NCI-H345 treated with DMSO at 0.1 percent for 48 hours (cell line): ENCODE results near the gene PRDX2.
"Not testable (repeated sequence)": the region's sequence is repeated elsewhere in the genome, so short reads cannot be mapped to it uniquely, and the experiment has no call there.

ENCODE experiments used
- DNase-seq: peaks from one replicate; lab custom pipeline; 2025; ENCODE audit not compliant: unreplicated experiment; lab: John Stamatoyannopoulos, UW

The PRDX2 gene

DNA sequence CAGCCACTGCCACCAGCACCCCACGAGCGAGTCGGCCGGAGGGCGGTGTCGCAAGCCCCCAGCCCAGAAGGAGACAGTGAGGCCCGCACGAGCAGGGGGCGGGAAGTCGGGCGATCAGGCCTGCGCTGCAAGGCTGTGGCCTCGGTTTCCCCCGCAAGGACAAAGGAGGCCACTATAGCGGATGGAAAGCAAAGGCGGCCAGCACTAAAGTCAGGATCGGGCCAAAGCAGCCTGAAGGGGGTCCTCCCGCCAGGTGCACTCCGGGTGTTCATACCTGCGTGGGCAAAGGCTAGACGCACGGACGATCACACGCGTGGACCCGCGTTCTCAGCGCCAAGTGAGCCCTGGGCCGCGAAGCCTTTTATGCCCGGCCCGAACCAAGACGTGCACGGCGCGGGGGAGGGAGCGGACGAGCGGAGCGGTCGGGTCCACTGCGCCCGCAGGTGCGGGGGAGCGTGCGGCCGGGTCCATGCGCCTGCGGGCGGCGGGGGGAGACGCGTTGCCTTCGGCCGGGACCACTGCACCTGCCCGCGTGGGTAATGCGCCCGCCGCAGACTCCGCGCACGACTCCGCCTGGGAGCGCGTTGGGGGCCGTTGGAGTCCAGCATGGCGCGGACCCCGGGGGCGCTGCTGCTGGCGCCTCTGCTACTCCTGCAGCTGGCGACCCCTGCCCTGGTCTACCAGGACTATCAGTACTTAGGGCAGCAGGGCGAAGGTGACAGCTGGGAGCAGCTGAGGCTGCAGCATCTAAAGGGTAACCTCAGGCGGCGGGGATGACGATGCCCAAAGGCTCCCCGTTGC is at the start of gene PRDX2, which contains the start of gene THSD8:
Gene PRDX2 (minus strand): TSS at position 335 of the 801 bp plus-strand sequence. CDS start 539 bp downstream, outside the sequence.
Gene THSD8 (plus strand): TSS at position 604 of the 801 bp plus-strand sequence. CDS start 3 bp downstream, at position 607.
- no peak for DNase-seq

- no peak for DNase-seq
These were observed 45.8 kb upstream of the PRDX2 start for GRCh38 chr19:12847159-12848139.

GRCh38 chr19:12846613-12847012 is 45.0 kb upstream of the PRDX2 start:
- not testable (repeated sequence) for DNase-seq

GRCh38 chr19:12843999-12844732 is 42.6 kb upstream of the PRDX2 start:
- DNase-seq: no peak

GRCh38 chr19:12843328-12843727 is 41.7 kb upstream of the PRDX2 start:
- no peak for DNase-seq

DNA sequence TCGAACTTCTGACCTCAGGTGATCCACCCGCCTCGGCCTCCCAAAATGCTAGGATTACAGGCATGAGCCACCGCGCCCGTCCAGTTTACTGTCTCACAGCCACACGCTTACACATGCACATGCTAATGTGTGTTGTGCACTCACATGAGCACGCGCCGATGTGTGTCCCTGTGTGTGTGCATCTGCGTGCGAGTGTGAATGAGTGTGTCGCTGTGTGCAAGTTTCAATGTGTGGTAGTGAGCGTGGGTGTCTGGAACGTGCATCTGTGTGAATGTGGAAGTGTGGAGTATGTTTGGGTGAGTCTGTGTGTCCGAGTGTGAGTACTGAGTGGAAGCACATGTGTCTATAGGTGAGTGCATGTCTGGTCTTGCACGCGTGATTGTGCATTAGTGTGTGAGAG is 40.9 kb upstream of the PRDX2 start:
- DNase-seq: no peak

- DNase-seq: no peak
These were observed 39.5 kb upstream of the PRDX2 start for GRCh38 chr19:12841094-12841493.

DNA sequence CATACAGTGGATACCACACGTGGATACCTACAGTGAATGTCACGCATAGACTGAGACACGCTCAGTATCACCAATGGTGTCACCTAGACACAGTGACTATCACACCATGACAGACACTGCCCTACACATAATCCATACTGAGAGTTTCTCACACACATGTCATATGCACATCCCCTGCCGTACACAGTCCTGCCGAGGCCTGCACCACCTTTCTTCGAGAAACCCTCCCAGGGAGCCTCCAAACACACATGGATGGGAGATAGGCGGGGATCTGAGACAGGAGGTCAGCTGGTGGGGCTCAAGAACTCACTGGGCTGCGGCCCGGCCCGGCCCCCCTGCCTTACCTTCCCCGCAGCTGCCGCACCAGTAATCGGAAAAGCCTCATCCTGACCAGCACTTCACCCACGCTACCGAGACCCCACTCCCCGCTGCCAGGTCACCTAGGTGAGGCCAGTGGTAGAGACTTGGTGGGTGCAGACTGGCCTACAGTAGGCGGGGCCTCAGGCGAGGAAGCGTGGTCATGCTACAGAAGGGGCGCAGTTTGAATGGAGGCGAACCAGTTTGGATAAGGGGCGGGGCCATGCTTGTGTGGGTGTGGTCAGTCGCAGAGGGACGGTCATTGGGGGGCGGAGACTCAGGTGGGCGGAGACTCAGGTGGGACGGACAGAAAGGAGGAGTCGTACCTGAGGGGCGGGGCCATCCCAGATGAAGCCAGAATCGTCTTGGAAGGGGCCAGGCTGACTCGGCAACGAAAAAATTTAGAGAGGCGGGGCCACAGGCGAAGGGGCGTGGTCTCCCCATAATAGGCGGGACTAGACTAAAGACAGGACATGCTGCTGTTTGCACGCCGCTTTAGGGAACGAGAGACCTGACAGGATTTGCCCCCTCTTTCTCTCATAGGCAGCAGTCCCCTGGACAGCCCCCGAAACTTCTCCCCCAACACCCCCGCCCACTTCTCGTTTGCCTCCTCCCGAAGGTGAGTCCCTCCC is 38.8 kb upstream of the PRDX2 start:
- DNase-seq: no peak

GRCh38 chr19:12838886-12839756 is 37.5 kb upstream of the PRDX2 start:
- no peak for DNase-seq

DNA sequence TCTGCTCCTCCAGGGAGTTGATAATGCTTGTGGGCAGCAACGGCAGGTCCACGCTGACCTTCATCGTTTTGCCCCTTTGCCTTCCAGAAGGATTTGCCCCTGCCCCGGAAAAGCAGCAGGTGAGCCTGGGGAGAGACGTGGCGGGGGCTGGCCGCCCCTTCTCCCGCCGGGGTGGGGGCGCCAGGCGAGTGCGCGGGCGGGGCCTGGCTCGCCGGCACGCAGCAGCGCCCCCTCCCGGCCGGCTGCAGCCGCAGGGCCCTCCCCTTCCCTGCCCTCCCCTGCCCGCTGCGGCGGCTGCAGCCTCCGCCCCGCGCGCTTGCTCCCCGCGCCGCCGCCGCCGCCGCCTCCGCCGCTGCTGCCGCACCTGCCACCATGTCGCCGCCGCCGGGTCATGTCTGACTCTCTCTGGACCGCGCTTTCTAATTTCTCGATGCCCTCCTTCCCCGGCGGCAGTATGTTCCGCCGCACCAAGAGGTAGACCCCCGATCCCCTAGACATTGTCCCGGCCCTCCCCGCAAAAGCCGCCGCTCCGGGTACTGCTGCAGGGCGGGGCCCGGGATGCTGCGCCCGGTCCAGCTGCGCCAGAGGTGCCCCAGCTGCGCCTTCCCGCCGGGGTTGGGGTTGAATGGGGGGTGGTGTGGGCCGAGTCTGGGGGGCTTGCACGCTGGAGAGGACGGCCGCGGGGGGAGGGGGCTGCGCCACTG is 36.7 kb upstream of the PRDX2 start, which contains the start of gene MAST1:
Gene MAST1 (plus strand): TSS at position 334 of the 704 bp plus-strand sequence. CDS start 58 bp downstream, at position 392.
- DNase-seq: no peak

GRCh38 chr19:12837225-12837624 is 35.6 kb upstream of the PRDX2 start:
- DNase-seq: no peak

- DNase-seq: no peak
These were observed 34.9 kb upstream of the PRDX2 start for GRCh38 chr19:12836529-12836863.

DNA sequence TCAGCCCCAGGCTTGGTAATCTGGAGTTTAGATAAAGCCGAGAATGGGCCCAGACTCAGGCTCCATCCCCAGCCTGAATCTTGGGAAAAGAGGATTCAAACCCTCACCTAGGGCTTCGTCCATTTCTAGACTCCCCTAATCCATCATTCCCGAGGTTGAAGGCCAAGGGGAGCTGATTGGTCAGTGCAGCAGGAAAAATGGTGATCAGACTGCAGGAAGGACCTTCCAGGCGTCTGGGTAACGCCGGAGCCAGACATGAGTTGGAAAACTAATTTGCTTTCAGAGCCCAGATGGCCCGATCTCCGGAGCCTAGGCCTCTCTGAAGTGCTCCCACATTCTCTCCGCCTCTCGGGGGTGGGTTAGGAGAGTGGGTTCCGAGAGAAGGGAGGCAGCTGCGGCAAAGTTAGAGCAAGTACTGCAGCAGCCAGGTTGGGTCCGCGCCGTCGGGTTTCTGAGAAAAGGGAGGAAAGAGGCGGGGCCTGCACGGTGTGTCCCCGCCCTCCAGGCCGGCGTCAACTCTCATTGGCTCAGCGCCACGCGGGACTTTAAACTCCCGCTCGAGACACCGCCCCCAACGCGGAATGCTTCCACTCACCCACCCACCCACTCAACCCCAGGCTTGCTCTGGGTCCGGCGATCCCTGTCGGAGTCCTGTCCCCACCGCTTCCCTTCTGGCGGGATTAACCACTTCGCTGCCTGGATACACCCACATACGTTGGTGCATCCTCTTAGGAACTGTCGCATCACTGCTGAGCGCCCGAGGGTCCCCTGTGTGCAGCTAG is 33.6 kb upstream of the PRDX2 start:
- no peak for DNase-seq

- DNase-seq: no peak
These were observed 33.0 kb upstream of the PRDX2 start, which contains the start of gene RTBDN for GRCh38 chr19:12834566-12834943. RTBDN (minus strand) TSS chr19:12834579; CDS start chr19:12829979, 4,600 bp downstream.

GRCh38 chr19:12833738-12834565 is 32.4 kb upstream of the PRDX2 start:
- DNase-seq: no peak

- DNase-seq: no peak
These were observed 31.8 kb upstream of the PRDX2 start for GRCh38 chr19:12833418-12833737.

DNA sequence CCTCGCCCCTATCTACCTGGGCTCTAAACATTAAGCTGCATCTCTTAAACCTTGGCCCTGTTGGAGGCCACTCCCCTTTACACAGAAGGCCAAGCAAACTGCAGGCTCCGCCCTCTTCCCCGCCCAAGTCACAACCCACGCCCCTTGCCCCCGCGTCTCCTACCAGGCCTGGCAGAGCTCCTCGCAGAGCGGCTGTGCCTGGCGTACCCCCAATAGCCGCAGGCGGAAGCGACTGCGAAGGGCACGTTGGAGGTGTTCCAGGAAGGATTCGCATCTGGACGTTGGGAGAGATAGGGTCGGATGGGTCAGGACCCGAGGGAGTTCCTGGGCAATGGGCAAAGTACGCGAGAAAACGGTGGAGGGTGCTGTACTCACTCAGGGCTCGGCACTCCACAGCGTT is 26.9 kb upstream of the PRDX2 start:
- no peak for DNase-seq
